GM12864 (cell line): ENCODE measurements around the gene ZBTB25.

Source experiments
- DNase-seq: peaks from one replicate; pipeline ENCODE4 v3.0.0-alpha.2; 2011; ENCODE audit warnings: low read depth
- H3K4me3 ChIP-seq: 2 replicates; pipeline ENCODE4 v1.5.1; 2011; ENCODE audit warnings: mild to moderate bottlenecking, low read depth, low read length, control low read depth
- TF ChIP-seq, protein P1 (sequence below): IDR thresholded peaks from 2 replicates; pipeline ENCODE4 v1.5.1; 2011; ENCODE audit warnings: low read depth, mild to moderate bottlenecking, moderate library complexity, low read length, control low read depth, inconsistent platforms; ENCODE audit errors: missing control alignments

The ZBTB25 gene

GRCh38 chr14:64459405-64460136 is 44.1 kb downstream of the ZBTB25 start:
- TF ChIP-seq, protein P1, sequence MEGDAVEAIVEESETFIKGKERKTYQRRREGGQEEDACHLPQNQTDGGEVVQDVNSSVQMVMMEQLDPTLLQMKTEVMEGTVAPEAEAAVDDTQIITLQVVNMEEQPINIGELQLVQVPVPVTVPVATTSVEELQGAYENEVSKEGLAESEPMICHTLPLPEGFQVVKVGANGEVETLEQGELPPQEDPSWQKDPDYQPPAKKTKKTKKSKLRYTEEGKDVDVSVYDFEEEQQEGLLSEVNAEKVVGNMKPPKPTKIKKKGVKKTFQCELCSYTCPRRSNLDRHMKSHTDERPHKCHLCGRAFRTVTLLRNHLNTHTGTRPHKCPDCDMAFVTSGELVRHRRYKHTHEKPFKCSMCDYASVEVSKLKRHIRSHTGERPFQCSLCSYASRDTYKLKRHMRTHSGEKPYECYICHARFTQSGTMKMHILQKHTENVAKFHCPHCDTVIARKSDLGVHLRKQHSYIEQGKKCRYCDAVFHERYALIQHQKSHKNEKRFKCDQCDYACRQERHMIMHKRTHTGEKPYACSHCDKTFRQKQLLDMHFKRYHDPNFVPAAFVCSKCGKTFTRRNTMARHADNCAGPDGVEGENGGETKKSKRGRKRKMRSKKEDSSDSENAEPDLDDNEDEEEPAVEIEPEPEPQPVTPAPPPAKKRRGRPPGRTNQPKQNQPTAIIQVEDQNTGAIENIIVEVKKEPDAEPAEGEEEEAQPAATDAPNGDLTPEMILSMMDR = no peak
- H3K4me3 ChIP-seq = no peak overlapping the region
- DNase-seq = no peak

- no peak for DNase-seq
- TF ChIP-seq, protein P1 = no peak
Observed at GRCh38 chr14:64454671-64455070, 49.0 kb downstream of the ZBTB25 start.

GRCh38 chr14:64450255-64450654 is 53.4 kb downstream of the ZBTB25 start:
- DNase-seq = no peak
- TF ChIP-seq, protein P1 = no peak
- H3K4me3 ChIP-seq = no peak overlapping the region

More at GRCh38 chr14:64454671-64455070, 49.0 kb downstream of the ZBTB25 start:
- H3K4me3 ChIP-seq = no peak overlapping the region

DNA sequence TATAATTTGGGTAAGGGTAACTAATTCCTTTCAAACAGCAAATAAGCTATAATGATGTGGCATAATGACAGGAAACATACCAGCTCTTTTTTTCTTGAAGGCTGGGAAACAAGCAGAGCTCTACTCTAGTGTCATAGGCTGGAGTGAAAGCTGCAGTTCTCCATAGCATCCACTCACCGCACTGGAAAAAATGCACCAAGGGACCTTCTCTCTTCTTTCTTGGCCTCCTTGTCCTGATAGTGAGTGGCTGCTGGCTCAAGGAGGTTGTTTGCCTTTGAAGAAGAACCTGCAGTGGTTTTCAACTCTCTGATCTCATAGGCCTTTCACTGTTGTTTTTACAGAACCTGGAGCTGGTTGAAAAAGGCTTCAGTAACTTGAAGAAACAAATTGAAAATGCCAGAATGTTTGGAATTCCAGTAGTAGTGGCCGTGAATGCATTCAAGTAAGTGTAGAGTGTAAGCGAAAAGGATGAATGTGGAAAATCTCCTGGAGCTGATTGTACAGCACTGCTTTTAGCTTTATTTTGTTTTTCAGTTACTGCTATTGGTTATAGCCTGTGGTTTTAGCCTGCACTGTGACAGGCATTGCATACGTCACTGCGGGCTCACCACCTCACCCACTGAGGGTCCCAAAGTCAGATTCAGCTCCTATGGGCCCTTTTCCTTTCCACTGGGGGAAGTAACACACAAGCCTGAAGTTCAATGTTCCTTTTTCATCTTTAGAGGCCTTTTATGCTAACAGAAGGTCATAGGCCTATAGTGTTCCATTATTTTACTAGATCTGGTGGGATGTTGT is 55.6 kb downstream of the ZBTB25 start:
- TF ChIP-seq, protein P1 = no peak
- H3K4me3 ChIP-seq = no peak overlapping the region
- DNase-seq = no peak

- TF ChIP-seq, protein P1 = no peak
- H3K4me3 ChIP-seq = no peak overlapping the region
- DNase-seq = peak; percentile 77
Observed at GRCh38 chr14:64444984-64445845, 58.4 kb downstream of the ZBTB25 start.

DNA sequence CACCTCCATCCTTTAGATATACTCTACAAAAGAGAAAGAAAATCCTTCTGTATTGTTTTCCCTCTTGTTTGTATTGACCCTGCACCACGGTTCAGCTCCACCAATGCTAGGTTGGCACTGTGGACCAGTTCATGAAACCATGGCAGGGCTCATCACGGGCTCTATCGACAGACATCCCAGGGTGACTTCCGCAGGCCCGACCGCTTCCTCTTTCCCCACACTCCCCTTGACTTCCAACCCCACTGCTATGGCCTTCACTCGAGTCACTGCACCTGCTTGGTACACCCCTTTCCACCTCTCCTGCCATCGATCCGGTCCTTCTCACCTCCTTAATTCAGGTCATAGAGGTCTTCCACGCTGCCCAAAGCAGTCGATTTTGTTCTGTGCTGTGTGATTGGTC is 59.5 kb downstream of the ZBTB25 start:
- no peak overlapping the region for H3K4me3 ChIP-seq
- TF ChIP-seq, protein P1 = no peak
- DNase-seq = no peak
